COR-L47 (cell line): ENCODE results near the gene RAB5A.
"Not testable (repeated sequence)": the region's sequence is repeated elsewhere in the genome, so short reads cannot be mapped to it uniquely, and the experiment has no call there.

Experiments used
- DNase-seq: peaks from one replicate; lab custom pipeline; 2025; lab: John Stamatoyannopoulos, UW

RAB5A gene

GRCh38 chr3:20028905-20029331 lies 82.0 kb downstream of the RAB5A start:
- no peak for DNase-seq

DNA sequence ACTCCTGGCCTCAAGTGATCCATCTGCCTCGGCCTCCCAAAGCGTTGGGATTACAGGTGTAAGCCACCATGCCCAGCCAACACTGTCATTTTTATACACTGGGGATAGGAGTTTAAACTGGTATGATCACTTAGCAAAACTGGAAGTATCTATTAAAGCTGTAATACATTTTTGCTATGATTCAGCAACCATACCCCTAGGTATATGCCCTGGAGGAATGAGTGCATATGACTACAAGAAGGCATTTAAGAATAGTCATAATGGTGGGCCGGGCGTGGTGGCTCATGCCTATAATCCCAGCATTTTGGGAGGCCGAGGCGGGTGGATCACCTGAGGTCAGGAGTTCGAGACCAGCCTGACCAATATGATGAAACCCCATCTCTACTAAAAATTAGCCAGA lies 85.0 kb downstream of the RAB5A start:
- DNase-seq, result not testable (repeated sequence)
